ENCODE results near the gene ISG15.

The ISG15 gene

GRCh38 chr1:1013105-1013921 is at the start of gene ISG15:
TSS of gene ISG15 (plus strand) at chr1:1013497. CDS start at chr1:1013574, 77 bp downstream.
- peak; percentile 82 for DNase-seq (ENCODE audit: low read depth)
- H3K4me3 ChIP-seq (ENCODE audit: low read length): peak within 1 kb of the TSS; percentile 63
- no peak for TF ChIP-seq CTCF (IDR thresholded peaks at IDR 0.05; ENCODE audit: insufficient read depth, low read depth, low read length, missing control alignments)

- no peak overlapping the region for H3K4me3 ChIP-seq (ENCODE audit: low read length)
- DNase-seq (ENCODE audit: low read depth): no peak
- TF ChIP-seq CTCF (IDR thresholded peaks at IDR 0.05; ENCODE audit: insufficient read depth, low read depth, low read length, missing control alignments): no peak
Measured at GRCh38 chr1:963746-964525, 49.4 kb upstream of the ISG15 start.

GRCh38 chr1:964691-965525 is 48.4 kb upstream of the ISG15 start:
- no peak for TF ChIP-seq CTCF (IDR thresholded peaks at IDR 0.05; ENCODE audit: insufficient read depth, low read depth, low read length, missing control alignments)
- no peak overlapping the region for H3K4me3 ChIP-seq (ENCODE audit: low read length)
- DNase-seq (ENCODE audit: low read depth): no peak

GRCh38 chr1:965526-966134 is 47.7 kb upstream of the ISG15 start:
- no peak for TF ChIP-seq CTCF (IDR thresholded peaks at IDR 0.05; ENCODE audit: insufficient read depth, low read depth, low read length, missing control alignments)
- DNase-seq (ENCODE audit: low read depth): no peak
- no peak overlapping the region for H3K4me3 ChIP-seq (ENCODE audit: low read length)

- peak; percentile 85 for DNase-seq (ENCODE audit: low read depth)
Measured at GRCh38 chr1:966135-966703, 47.1 kb upstream of the ISG15 start, which contains the start of gene PLEKHN1. TSS of gene PLEKHN1 (plus strand) at chr1:966482. CDS start at chr1:966532, 50 bp downstream.

More at GRCh38 chr1:966135-966703, 47.1 kb upstream of the ISG15 start, which contains the start of gene PLEKHN1:
- H3K4me3 ChIP-seq (ENCODE audit: low read length): peak within 1 kb of the TSS; percentile 75
- TF ChIP-seq CTCF (IDR thresholded peaks at IDR 0.05; ENCODE audit: insufficient read depth, low read depth, low read length, missing control alignments): no peak
